ENCODE results near the gene DDX47. TPM values are rescaled to one million over a fixed set of nuclear protein-coding genes. Genes with fewer than 3 reads are reported as not detected.
A peak's percentile ranks its signal among the peaks of the same experiment; 100 is the strongest.
"Not testable (repeated sequence)": the region's sequence is repeated elsewhere in the genome, so short reads cannot be mapped to it uniquely, and the experiment has no call there.

Gene DDX47
- total RNA-seq, 1 experiment from 2014 or later: 69.2 TPM

DNA sequence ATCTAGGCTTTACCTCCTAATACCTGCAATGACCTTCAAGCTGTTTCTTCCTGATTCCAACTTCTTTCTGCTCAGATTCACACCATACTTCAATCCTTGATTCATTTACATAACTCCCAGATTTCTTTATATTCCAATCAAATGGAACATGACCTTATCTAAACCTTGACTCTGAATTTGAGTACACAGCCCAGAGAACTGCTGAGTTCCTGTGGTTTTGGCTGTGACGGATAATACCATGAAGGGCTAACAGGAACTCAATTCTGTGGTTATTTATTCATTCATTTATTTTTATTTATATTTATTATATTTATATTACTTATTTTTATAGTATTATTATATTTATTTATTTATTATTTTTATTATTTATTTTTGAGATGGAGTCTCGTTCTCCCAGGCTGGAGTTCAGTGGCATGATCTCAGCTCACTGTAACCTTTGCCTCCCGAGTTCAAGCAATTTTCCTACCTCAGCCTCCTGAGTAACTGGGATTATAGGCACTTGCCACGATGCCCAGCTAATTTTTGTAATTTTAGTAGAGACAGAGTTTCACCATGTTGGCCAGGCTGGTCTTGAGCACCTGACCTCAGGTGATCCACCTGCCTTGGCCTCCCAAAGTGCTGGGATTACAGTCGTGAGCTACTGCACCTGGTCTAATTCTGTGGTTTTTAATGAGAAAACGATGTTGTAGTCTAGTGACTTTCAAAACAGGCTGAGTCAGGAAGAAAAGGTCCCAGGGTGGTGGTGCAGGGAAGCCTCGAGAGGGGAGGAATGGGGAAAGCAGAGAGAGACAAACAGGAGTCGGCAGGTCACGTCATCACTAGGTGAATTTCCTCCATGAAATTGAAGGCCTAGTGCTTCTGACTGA lies 16.0 kb upstream of the DDX47 start:
- DNase-seq (ENCODE audit: low read depth): no peak

DNA sequence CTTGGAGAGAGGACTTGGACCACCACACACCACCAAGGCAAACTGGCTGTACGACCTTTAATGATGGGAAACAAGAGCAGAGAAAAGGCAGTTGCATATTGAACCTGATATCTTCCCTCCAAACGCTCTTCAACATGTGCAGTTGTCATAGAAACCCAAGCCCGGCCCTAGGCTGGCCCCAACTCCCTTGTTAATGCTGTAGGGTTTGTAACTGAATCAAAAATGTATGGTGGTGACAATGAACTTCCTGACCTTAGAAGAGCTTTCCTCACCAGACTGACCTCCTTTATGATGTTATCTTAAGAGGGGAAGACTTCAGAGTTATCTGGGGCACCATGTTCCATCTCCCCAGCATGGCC lies 15.4 kb upstream of the DDX47 start:
- DNase-seq (ENCODE audit: low read depth): no peak

DNA sequence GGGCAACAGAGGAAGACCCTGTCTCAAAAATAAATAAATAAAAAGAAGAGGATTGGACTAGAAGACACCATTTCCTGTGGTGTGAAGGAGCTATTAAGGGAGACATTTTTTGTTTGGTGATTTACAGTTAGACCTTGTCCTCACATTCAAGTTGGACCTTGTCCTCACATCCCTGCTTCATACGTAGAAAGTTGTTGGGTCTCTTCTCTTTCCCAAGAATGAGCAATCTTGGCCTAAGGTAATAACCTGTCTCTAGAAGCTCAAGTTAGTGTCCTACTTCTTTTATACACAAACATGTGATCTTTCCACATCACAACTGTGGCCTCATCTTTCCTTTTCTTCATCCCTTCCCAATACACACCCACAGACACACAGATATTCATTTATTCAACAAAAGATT lies 14.7 kb upstream of the DDX47 start:
- DNase-seq (ENCODE audit: low read depth): no peak

DNA sequence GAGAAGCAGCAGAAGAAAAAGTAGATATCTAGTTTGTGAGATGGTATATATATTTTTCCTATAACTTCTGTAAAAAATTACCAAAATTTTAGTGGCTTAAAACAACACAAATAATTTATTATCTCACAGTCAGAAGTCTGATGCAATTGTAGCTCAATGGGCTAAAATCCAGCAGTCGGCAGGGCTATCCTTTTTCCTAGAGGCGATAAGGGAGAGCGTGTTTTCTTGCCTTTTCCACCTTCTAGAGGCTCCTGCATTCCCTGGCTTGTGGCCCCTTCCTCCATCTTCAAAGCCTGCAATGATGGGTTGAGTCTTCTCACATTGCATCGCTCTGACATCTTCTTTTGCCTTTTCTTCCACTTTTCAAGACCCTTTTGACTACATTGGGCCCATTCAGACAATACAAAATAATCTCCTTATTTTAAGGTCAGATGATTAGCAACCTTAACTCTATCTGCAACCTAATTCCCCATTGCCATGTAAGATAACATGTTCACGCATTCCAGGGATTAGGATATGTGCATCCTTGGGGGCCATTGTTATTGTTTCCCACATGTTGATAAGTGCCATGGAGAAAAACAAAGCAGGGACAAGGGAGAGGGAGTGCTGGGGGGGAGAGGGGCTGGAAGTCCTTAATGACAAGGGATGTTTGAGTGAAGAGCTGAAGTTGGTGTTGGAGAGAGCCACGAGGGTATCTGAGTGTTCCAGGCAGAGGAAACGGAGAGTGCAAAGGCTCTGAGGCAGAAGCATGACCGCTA lies 13.8 kb upstream of the DDX47 start:
- no peak for DNase-seq (ENCODE audit: low read depth)

- no peak for DNase-seq (ENCODE audit: low read depth)
Observed at GRCh38 chr12:12800406-12801180, 12.6 kb upstream of the DDX47 start.

DNA sequence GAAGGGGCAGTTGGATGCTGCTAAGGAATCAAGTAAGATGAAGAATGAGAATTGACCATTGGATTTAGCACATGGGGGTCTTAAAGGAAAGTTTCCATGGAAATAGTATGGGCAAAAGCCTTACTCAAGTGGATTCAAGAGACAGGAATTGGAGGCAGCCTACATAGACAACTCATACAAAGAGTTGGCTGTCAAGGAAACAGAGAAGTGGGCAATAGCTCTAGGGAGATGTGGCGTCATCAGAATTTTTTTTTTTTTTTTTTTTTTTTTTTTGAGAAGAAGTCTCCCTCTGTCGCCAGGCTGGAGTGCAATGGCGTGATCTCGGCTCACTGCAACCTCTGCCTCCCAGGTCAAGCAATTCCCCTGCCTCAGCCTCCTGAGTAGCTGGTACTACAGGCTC lies 11.5 kb upstream of the DDX47 start:
- DNase-seq (ENCODE audit: low read depth): not testable (repeated sequence)

DNA sequence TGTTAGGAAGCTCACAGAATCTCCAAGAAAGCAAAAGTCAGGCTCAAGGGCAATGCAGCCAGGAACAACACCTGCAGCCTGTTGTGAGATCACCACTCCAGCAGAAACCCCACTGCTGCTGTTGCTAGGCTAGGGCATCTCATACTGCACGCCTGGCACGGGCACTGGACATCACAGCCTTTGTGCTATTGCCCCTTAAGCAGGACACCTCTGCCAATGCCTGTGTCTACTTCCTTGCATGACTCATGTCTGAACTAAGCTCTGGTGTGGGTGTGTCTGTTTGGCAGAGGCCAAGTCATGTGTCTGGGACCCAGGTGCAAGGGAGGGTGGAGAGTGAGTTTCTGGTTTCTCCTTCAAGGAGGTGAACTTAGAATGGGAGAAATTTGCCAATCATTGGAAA lies 10.0 kb upstream of the DDX47 start:
- peak; percentile 87 for DNase-seq (ENCODE audit: low read depth)

- no peak for DNase-seq (ENCODE audit: low read depth)
Observed at GRCh38 chr12:12804011-12804410, 9.1 kb upstream of the DDX47 start.

DNA sequence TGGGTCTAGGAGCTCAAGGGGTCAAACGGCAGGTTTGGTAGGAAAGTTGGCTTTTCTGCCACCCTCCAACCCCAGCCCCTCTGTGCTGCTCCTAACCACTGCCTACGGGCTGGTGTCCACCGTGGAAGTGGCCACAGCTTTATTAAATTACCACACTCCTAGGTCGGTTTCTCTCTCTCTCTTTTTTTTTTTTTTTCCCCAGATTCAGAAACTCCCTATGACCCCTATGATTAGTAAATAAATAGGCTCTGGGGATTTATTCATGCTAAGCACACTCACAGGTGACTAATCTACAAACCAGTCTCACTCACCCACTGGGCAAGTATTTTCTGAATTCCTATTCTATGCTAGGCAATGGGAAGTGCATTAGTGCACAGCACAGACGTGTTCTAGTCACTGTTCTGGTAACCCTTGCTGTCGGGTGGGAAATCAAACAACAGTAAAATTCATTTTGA lies 8.7 kb upstream of the DDX47 start:
- peak; percentile 88 for DNase-seq (ENCODE audit: low read depth)

DNA sequence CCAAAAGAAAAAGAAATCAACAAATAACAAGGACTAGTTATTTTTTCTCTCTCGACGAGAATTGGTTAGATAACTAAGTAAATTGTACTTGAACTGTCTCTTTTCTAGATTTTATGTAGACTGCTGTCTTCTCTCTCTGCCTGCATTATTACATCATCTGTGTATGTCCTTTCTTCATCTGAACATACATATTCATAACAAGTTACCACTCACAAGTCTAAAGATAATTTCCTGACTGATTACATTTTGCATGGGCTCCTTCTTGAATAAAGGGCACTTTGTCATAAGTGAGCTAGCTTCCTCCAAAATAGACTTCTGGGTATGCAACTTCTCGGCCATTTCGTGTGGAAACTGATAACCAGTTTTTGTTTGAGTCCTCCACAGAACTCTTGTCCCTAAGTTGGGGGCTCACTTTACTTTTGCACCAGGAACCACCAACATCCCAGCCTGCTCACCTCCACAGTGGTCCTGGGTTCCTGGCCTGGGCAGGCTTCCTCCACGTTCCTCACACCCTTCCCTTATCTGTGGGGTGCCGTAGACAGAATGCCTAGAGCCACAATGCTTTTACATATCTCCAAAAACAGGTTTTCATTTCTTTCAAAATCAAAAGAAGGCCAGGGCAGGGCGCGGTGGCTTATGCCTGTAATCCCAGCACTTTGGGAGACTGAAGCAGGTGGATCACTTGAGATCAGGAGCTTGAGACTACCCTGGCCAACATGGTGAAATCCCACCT lies 6.2 kb upstream of the DDX47 start:
- no peak for DNase-seq (ENCODE audit: low read depth)

GRCh38 chr12:12807517-12807903 lies 5.6 kb upstream of the DDX47 start:
- not testable (repeated sequence) for DNase-seq (ENCODE audit: low read depth)

- no peak for DNase-seq (ENCODE audit: low read depth)
Observed at GRCh38 chr12:12807970-12808702, 5.0 kb upstream of the DDX47 start.

- no peak for DNase-seq (ENCODE audit: low read depth)
Observed at GRCh38 chr12:12810553-12811021, 2.6 kb upstream of the DDX47 start.

GRCh38 chr12:12811343-12811742 lies 1.8 kb upstream of the DDX47 start:
- DNase-seq (ENCODE audit: low read depth): no peak

- no peak for DNase-seq (ENCODE audit: low read depth)
Observed at GRCh38 chr12:12812174-12812573, 972 bp upstream of the DDX47 start.

- no peak for DNase-seq (ENCODE audit: low read depth)
Observed at GRCh38 chr12:12812618-12813119, 477 bp upstream of the DDX47 start.

- no peak for DNase-seq (ENCODE audit: low read depth)
Observed at GRCh38 chr12:12817616-12818015, 4.5 kb downstream of the DDX47 start.

GRCh38 chr12:12818701-12819100 lies 5.6 kb downstream of the DDX47 start:
- DNase-seq (ENCODE audit: low read depth): no peak

DNA sequence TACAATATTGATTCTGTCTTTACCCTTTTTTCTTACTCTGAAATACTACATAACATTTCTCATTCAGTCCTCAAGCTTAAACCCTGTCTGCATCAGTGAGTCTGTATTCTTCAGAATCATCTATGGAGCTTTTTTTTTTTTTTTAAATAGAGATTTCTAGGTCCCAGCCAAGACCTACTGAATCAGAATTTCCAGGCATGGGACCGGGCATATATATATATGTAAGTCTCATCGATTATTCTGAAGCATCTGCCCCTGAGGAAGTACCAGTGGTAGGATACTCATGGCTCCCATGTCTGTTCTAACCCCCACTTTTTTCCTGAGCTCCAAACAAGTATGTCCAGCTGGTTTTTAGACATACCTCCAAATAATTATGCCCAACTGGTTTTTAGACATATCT lies 6.1 kb downstream of the DDX47 start:
- DNase-seq (ENCODE audit: low read depth): no peak

DNA sequence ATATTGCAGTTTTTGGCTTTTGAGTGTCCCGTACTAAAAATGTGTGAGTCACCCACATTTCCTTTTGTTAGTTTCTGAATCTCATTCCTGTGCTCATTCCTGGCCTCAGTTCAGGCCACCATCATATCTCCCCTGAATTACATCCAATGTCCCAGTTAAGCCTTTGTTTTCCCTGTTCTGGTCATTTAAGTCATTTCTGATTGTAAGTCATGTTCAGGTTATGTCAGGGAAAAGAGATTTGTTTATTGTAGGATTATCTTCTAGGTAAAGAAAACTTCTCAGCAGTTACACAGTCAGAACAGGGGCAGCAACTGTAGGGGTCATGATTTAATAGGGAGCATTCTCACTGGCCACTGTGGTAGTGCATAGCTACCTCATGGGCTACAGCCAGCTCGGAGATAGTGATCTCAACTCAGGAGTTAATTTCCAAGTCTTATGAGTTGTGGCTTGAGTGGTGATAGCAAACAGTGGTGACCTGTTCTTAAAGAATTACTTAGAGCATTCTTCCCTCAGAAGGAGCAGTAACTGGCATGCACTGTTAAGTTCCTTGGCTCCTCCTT lies 6.7 kb downstream of the DDX47 start:
- peak; percentile 87 for DNase-seq (ENCODE audit: low read depth)

Measured in LHCN-M2 (cell line).